HL-60 (cell line): Measurements from ENCODE around the gene WFDC5.

Experiments
- SPI1 ChIP-seq: IDR thresholded peaks from 2 replicates; pipeline ENCODE4 v1.6.1; 2012; ENCODE audit warnings: low read depth, mild to moderate bottlenecking, borderline replicate concordance
- TF ChIP-seq, protein P1 (sequence below): IDR thresholded peaks from one replicate; pipeline ENCODE4 v1.5.1; 2011; ENCODE audit warnings: low read length, control low read depth, inconsistent platforms; ENCODE audit not compliant: insufficient read depth

DNA sequence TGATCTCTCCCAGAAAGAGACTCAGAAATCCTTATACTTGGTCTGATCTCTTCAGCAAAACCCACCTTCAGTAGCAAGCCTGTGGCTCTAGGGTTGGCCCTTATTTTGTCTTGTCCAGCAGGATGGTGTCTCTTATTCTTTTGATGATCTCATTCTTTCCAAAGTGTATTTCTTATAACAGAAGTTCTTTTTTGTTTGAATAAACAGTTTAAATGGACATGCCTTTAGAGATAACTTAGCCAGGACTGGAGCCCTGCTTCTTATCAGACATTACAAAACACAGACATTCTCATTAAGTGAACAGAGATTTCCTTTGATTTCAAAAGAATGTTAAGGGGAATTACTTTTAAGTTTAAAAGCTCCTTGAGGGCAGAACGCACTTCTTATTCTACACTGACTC, 45.7 kb downstream of the WFDC5 start:
- TF ChIP-seq, protein P1, sequence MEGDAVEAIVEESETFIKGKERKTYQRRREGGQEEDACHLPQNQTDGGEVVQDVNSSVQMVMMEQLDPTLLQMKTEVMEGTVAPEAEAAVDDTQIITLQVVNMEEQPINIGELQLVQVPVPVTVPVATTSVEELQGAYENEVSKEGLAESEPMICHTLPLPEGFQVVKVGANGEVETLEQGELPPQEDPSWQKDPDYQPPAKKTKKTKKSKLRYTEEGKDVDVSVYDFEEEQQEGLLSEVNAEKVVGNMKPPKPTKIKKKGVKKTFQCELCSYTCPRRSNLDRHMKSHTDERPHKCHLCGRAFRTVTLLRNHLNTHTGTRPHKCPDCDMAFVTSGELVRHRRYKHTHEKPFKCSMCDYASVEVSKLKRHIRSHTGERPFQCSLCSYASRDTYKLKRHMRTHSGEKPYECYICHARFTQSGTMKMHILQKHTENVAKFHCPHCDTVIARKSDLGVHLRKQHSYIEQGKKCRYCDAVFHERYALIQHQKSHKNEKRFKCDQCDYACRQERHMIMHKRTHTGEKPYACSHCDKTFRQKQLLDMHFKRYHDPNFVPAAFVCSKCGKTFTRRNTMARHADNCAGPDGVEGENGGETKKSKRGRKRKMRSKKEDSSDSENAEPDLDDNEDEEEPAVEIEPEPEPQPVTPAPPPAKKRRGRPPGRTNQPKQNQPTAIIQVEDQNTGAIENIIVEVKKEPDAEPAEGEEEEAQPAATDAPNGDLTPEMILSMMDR = no peak
- no peak for TF ChIP-seq SPI1
